ENCODE data around the gene FOCAD. TPM values are rescaled to one million over a fixed set of nuclear protein-coding genes. Genes with fewer than 3 reads are reported as not detected.

FOCAD gene
- total RNA-seq, 2 experiments from 2014 or later = 13.8 to 18.5 TPM

DNA sequence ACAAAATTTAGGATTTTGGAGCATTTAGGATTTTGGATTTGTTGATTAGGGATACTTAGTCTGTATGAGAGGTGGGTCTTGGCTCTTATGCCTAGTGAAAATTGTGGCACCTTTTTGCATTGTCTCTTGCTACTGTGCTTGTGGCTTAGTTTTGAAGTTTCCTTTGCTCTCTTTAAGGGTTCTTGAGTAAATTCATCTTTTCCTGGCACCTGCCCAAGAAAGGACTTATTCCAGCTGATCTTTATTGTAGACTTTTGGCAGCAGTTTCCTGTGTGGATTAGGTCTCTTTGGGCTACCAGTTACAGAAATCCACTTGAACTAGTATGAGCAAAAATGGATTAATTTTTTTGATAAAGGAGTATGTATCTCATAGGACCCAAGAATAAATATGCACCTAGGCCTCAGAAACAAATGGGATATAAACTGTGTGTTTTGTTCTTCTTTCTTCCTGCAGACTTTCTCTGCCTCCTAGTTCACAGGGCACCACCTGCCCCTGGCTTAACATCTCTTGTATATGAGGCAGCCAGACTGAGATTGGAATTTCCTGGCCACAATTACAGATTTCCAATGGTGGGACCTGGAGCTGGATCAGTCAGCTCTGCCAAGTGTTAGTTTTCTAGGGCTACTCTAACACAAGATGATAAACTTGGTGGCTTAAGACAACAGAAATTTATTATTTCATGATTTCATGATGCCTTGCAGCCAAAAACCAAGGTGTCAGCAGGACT, 44.6 kb downstream of the FOCAD start:
- Histone ChIP-seq H3K4me3 (ENCODE audit: low read depth, low read length, poor library complexity, severe bottlenecking) (no peak overlapping the region), H3K27ac (ENCODE audit: low read depth, low read length, poor library complexity, severe bottlenecking) (no peak overlapping the region), H3K9me3 (ENCODE audit: low read length) (no peaks in the 10 kb centered on the region), H3K4me1 (ENCODE audit: insufficient read depth, low read length, poor library complexity, severe bottlenecking) (no peaks in the 10 kb centered on the region), H3K4me2 (ENCODE audit: low read length) (no peak overlapping the region), H3K9me2 (ENCODE audit: insufficient read depth, low read length) (no peaks in the 10 kb centered on the region), H4K20me1 (ENCODE audit: insufficient read depth, low read length) (no peaks in the 10 kb centered on the region), H3K36me3 (ENCODE audit: insufficient read depth, low read length) (no peaks in the 10 kb centered on the region), H2AFZ (ENCODE audit: low read length) (no peak overlapping the region), H3K79me2 (ENCODE audit: insufficient read depth, low read depth, low read length) (no peaks in the 10 kb centered on the region)
- no peak for DNase-seq (ENCODE audit: low spot score)
- CTCF ChIA-PET (ENCODE audit: unreplicated experiment) = no interaction called here
- no TSS peak for BruUV-seq (replicated peaks)
- intact Hi-C loops (cut with micrococcal nuclease; ENCODE audit: unreplicated experiment) = no loop called here
- POLR2A ChIA-PET = interaction anchor here (0.6 kb wide), 1 partner anchor 26 kb away, joined by 3 read pairs; no protein-coding TSS in a partner anchor
- no peak for TF ChIP-seq EZH2phosphoT487 (IDR thresholded peaks at IDR 0.05; ENCODE audit: borderline replicate concordance, low read depth, low read length)
- TF ChIP-seq, protein P1, sequence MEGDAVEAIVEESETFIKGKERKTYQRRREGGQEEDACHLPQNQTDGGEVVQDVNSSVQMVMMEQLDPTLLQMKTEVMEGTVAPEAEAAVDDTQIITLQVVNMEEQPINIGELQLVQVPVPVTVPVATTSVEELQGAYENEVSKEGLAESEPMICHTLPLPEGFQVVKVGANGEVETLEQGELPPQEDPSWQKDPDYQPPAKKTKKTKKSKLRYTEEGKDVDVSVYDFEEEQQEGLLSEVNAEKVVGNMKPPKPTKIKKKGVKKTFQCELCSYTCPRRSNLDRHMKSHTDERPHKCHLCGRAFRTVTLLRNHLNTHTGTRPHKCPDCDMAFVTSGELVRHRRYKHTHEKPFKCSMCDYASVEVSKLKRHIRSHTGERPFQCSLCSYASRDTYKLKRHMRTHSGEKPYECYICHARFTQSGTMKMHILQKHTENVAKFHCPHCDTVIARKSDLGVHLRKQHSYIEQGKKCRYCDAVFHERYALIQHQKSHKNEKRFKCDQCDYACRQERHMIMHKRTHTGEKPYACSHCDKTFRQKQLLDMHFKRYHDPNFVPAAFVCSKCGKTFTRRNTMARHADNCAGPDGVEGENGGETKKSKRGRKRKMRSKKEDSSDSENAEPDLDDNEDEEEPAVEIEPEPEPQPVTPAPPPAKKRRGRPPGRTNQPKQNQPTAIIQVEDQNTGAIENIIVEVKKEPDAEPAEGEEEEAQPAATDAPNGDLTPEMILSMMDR (conservative IDR thresholded peaks at IDR 0.05; ENCODE audit: low read length) = no peak

GRCh38 chr9:20729523-20729922, 45.5 kb downstream of the FOCAD start:
- H3K4me2 ChIP-seq (ENCODE audit: low read length) = no peak overlapping the region
- no TSS peak for BruUV-seq (replicated peaks)
- CTCF ChIA-PET (ENCODE audit: unreplicated experiment) = no interaction called here

DNA sequence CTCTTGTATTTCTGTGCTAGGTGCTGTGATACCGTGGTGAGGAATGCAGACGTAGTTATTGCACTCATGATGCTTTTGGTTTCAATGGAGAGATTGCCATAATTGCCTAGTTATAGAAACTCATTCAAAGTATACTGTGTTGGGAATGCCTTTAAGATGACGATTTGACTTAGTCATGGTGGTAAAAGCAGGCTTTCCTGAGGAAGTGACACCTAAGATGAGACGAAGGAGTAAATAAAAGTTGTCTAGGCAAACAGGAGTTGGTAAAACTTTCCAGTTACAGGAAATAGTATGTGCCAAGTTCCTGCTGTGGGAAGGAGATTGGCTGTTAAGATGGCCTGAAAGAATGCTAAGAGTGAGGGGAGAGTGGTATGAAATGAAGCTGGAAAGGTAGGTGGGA, 48.1 kb downstream of the FOCAD start:
- no peaks in the 10 kb centered on the region for H4K20me1 ChIP-seq (ENCODE audit: insufficient read depth, low read length)
- no peaks in the 10 kb centered on the region for H3K4me1 ChIP-seq (ENCODE audit: insufficient read depth, low read length, poor library complexity, severe bottlenecking)
- no peak overlapping the region for H2AFZ ChIP-seq (ENCODE audit: low read length)
- intact Hi-C loops (cut with micrococcal nuclease; ENCODE audit: unreplicated experiment) = no loop called here
- no peak overlapping the region for H3K4me3 ChIP-seq (ENCODE audit: low read depth, low read length, poor library complexity, severe bottlenecking)
- H3K9me3 ChIP-seq (ENCODE audit: low read length) = no peaks in the 10 kb centered on the region
- no peak overlapping the region for H3K27ac ChIP-seq (ENCODE audit: low read depth, low read length, poor library complexity, severe bottlenecking)
- no peak overlapping the region for H3K4me2 ChIP-seq (ENCODE audit: low read length)
- DNase-seq (ENCODE audit: low spot score) = no peak
- no TSS peak for BruUV-seq (replicated peaks)
- TF ChIP-seq, protein P1 (conservative IDR thresholded peaks at IDR 0.05; ENCODE audit: low read length) = no peak
- TF ChIP-seq EZH2phosphoT487 (IDR thresholded peaks at IDR 0.05; ENCODE audit: borderline replicate concordance, low read depth, low read length) = no peak
- H3K36me3 ChIP-seq (ENCODE audit: insufficient read depth, low read length) = no peaks in the 10 kb centered on the region
- ChIA-PET POLR2A (no interaction called here), CTCF (ENCODE audit: unreplicated experiment) (no interaction called here)
- no peaks in the 10 kb centered on the region for H3K79me2 ChIP-seq (ENCODE audit: insufficient read depth, low read depth, low read length)
- no peaks in the 10 kb centered on the region for H3K9me2 ChIP-seq (ENCODE audit: insufficient read depth, low read length)

More at GRCh38 chr9:20729523-20729922, 45.5 kb downstream of the FOCAD start:
- no peak overlapping the region for H3K4me3 ChIP-seq (ENCODE audit: low read depth, low read length, poor library complexity, severe bottlenecking)
- POLR2A ChIA-PET = no interaction called here
- intact Hi-C loops (cut with micrococcal nuclease; ENCODE audit: unreplicated experiment) = no loop called here
- H4K20me1 ChIP-seq (ENCODE audit: insufficient read depth, low read length) = no peaks in the 10 kb centered on the region
- H3K27ac ChIP-seq (ENCODE audit: low read depth, low read length, poor library complexity, severe bottlenecking) = no peak overlapping the region
- no peak for TF ChIP-seq EZH2phosphoT487 (IDR thresholded peaks at IDR 0.05; ENCODE audit: borderline replicate concordance, low read depth, low read length)
- TF ChIP-seq, protein P1 (conservative IDR thresholded peaks at IDR 0.05; ENCODE audit: low read length) = no peak
- H3K4me1 ChIP-seq (ENCODE audit: insufficient read depth, low read length, poor library complexity, severe bottlenecking) = no peaks in the 10 kb centered on the region
- H3K9me3 ChIP-seq (ENCODE audit: low read length) = no peaks in the 10 kb centered on the region
- no peaks in the 10 kb centered on the region for H3K36me3 ChIP-seq (ENCODE audit: insufficient read depth, low read length)
- no peaks in the 10 kb centered on the region for H3K9me2 ChIP-seq (ENCODE audit: insufficient read depth, low read length)
- no peaks in the 10 kb centered on the region for H3K79me2 ChIP-seq (ENCODE audit: insufficient read depth, low read depth, low read length)
- DNase-seq (ENCODE audit: low spot score) = no peak
- H2AFZ ChIP-seq (ENCODE audit: low read length) = no peak overlapping the region
